HuH-7 (cell line): Measurements from ENCODE around the gene SLC35C1.

ENCODE experiments used
- DNase-seq: peaks from one replicate; pipeline ENCODE4 v3.0.0; 2011; ENCODE audit warnings: low spot score

Gene SLC35C1

DNA sequence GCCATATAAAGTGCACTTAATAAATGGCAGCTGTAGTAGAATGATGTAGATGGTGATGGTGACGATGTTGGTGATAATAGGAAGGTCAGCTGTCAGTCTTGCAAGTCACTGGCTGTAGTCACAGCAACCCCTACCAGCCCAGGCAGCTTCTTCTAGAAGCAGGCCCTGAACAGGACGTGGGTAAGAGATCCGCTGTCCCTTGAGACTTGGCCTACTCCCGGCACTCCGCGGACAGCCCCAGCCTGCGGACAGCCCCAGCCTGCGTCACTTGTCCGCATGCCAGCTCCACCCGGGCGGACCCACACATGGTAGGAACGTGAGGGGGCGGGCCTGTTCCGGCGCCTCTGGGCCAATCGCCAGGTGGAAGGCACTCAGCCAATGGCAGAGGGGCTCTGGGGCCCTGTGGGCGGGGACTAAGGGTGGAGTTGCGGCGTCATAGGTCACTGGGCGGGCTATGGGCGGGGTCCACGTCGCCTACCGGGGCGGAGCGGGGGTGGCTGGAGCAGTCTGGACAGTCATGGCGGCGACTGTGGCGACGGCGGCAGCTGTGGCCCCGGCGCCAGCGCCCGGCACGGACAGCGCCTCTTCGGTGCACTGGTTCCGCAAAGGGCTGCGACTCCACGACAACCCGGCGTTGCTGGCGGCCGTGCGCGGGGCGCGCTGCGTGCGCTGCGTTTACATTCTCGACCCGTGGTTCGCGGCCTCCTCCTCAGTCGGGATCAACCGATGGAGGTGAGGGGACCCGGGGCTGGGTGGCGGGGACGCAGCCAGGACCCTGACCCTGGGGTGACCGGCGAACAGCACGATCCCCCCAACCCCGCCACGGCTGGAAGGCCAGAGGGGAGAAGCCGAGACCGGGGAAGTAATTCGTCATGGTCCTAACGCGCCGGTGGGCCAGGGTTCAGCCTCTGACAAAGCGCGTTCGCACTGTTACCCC is 42.3 kb downstream of the SLC35C1 start, which contains the start of gene CRY2:
CRY2 (plus strand) TSS at position 502 of the 937 bp plus-strand sequence; CDS start at position 518, 16 bp downstream.
- DNase-seq, result peak; percentile 97

DNA sequence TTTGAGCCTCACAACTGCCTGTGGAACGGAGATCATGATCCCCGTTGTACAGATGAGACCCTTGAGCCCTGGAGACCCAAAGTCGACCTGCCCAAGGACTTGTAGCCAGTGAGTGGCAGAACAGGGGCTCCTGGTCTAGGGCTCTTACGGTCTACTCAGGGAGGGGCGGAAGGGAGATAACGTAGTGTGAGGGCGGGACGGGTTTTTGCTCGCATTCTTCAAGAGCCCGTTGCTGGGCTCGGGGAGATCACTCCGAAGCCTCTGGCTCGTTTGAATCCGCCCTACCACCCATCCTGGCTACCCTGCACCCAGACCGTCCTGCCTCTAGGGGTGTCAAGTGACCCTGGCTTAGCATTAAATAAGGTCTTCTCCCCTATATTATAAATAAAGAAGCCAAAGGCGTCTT is 43.0 kb downstream of the SLC35C1 start:
- peak; percentile 56 for DNase-seq

GRCh38 chr11:45848654-45849081 is 43.7 kb downstream of the SLC35C1 start:
- peak; percentile 56 for DNase-seq

- DNase-seq, result no peak
Observed at GRCh38 chr11:45850446-45850845, 45.5 kb downstream of the SLC35C1 start.

GRCh38 chr11:45851228-45851627 is 46.3 kb downstream of the SLC35C1 start:
- DNase-seq, result no peak

DNA sequence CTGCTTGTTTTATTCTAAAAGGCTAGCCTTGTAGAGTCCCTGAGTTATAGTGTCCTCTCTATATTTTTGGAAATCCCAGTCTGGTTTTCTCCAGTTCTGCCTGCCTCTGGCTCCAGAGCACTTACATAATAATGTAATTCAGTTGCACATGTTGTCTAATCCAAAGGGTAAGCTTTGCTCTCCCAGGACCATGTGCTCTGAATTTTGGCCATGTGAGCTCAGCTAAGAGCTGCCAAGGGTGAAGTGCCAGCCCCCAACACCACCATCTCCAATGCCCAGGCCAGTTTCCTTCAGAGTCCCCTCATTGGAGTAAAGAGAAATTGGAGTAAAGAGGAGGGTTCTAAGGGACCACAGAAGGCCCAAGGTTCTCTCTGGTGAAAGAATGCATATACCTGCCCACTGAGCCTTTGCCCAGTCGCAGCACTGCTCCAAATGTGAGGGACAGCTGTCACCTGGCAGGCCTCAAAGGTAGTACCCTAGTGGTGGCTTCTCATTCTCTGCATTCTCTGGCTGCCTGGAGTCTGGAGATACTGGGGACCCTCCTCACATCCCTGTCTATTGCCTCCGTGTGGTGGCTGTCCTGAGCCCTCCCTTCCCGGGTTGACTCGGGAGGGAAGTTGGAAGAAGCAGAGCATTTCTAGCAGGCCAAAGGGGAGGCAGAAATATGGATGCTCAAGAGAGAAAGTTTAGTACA is 47.2 kb downstream of the SLC35C1 start:
- no peak for DNase-seq

DNA sequence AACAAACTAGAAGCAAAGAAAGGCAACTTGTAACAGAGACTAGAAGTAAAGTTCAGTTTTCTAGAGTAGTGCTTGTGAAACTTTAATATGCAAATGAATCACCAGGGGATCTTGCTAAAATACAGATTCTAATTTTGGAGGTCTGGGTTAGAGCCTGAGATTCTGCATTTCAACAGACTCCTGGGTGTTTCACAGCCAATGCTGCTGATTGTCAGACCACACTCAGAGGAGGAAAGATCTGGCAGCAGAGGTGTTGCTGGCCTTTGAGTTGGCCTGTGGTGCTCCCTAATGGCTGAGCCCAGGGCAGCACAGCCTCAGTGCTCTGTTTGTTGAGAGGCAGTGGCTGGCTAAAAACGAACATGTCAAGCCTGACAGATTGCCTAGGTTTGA is 47.8 kb downstream of the SLC35C1 start:
- peak; percentile 50 for DNase-seq

DNA sequence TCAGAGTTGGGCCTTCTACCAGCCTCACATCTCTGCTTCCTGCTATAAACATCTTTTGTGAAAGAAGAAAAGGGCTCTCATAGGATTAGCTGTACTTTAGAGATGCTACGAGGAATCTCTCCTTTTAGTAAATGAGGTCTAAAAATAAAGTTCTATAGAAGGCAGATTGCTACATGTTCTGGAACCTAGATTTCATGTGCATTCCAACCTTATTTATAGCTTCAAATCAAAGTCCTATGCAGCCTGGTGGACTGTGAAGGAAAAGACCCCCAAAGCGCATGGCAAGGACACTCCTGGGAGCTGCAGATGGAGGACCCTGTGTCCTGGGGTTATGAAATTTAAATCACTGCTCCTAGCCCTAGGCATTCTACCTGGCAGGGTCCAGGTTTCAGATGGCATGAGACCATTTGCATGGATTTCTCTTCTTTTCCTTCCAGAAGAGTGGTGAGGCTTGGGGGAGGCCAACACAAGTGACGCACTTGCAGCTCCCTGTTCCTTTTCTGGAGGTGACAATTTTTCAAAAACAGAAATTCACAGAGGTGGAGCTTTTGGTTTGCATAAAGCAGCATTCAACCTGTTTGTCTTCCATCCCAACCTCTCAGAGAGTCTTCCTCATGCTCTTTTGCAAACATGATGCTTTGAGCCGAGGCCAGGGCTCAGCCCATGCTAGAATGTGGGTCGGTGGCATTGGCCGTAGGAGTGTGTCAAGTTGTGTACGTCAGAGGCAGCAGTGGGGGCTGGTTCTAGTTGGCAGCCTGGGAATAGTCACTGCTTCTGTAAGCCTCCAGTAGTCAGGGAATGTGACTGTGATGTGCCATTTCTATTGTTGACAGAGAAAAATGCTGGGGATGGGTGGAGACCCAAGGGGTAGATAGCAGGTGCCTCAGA is 48.6 kb downstream of the SLC35C1 start:
- no peak for DNase-seq

DNA sequence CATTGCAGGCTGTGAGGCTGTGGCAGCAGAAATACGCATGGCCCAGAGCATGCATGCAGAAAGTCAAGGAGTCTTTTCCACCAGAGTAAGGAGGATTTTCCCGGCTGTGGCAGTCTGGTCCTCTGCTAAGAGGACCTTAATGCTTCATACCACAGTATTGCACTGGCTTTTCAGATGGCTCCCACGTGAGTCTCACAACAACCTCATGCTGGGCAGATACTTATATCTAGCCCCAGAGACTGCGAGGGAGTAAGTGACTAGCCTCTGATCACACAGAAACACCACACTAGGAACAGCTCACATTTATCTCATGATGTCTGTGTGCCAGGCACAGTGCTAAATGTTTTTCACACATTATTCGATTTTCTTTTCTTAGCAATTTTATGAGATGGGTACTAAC is 50.4 kb downstream of the SLC35C1 start:
- DNase-seq, result no peak

GRCh38 chr11:45856044-45856468 is 51.1 kb downstream of the SLC35C1 start:
- no peak for DNase-seq

DNA sequence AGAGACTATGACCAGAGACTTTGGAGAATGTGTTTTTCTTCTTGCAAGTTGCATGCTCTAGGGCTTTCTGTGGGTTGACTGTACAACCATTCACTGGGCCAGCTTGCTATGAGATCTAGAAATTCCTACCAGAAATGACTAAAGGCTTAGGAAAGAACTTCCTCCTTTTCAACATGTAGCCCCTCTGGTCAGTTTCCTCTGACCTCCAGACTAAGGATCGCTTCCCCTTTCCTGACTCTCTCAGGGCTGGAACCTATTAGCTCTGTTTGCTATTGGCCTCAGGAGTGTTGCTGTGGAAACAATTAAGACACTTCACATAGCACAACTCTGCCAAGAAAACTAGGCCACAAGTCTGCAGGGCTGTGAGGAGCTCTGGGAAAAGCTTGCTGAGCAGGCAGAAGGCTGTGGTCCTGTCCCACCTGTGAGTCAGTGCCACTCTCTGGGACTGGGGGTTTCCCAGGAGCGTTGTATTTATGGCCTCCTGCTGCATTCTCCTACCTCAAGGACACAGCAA is 53.1 kb downstream of the SLC35C1 start:
- DNase-seq, result no peak

GRCh38 chr11:45858751-45859398 is 53.9 kb downstream of the SLC35C1 start:
- DNase-seq, result no peak

GRCh38 chr11:45859661-45860140 is 54.8 kb downstream of the SLC35C1 start:
- no peak for DNase-seq

- DNase-seq, result no peak
Observed at GRCh38 chr11:45860348-45860747, 55.4 kb downstream of the SLC35C1 start.

DNA sequence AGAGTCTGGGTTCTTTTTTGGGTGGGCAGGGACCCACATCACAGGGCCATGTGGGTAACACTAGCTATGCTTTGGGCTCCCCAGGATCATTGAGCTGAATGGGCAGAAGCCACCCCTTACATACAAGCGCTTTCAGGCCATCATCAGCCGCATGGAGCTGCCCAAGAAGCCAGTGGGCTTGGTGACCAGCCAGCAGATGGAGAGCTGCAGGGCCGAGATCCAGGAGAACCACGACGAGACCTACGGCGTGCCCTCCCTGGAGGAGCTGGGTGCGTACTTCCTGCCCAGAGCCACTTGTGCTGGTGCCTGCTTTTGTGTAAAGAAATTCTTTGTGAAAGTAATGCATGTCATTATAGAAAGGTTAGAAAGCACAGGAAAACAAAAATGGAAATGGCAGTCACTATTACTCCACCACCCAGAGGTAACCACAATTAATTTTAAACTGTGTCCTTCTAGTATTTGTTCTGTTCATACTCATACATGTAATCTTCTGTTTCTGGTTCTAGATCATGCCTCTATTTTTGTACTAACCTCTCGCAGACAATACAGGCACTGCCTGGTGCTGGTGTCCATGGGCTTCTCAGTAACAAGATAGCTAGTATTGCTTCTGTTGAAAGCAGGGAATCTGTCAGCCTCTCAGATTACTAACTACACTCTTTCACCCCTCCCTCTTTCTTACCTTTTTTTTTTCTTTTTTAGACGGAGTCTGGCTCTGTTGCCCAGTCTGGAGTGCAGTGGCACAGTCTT is 56.0 kb downstream of the SLC35C1 start:
- no peak for DNase-seq
